PC-3 (cell line): ENCODE results near the gene RPS29. TPM values are rescaled to one million over a fixed set of nuclear protein-coding genes. Genes with fewer than 3 reads are reported as not detected.

ENCODE experiments used
- ATAC-seq: fragments of 200-7000 bp; cut with Tn5 transposase; 2 replicates; pipeline ENCODE4 v1.9.1; 2020; ENCODE audit warnings: mild to moderate bottlenecking, moderate library complexity
- Bru-seq: library from RNA; stranded (reverse); fragments of 400-500 nt; gene quantifications from one replicate; lab custom pipeline; 2021; lab: Mats Ljungman, UMichigan
- BruChase-seq, 2 experiments: library from RNA; stranded (reverse); fragments of 400-500 nt; gene quantifications; one replicate each; lab custom pipeline; 2021; lab: Mats Ljungman, UMichigan
- BruUV-seq: library from RNA; stranded (reverse); fragments of 400-500 nt; replicated peaks from 2 replicates; lab custom pipeline; 2021; lab: Mats Ljungman, UMichigan
- CTCF ChIA-PET: fragments of 300-600 bp; sonication (Branson Sonifier 250); formaldehyde crosslinking; loops from one replicate; lab custom pipeline; 2022; ENCODE audit warnings: antibody characterized with exemption; lab: Charles Lee
- POLR2A ChIA-PET: fragments of 300-600 bp; sonication (Branson Sonifier 250); formaldehyde crosslinking; loops from one replicate; lab custom pipeline; 2022; ENCODE audit warnings: antibody characterized with exemption; ENCODE audit not compliant: unreplicated experiment; lab: Charles Lee
- DNase-seq: peaks from one replicate; pipeline ENCODE4 v3.0.0-alpha.2; 2015
- H2AFZ ChIP-seq: fragments of 300-600 bp; sonication (generic); 2 replicates; pipeline ENCODE4 v1.6.0; 2016; ENCODE audit warnings: antibody characterized with exemption, low read length
- H3F3A ChIP-seq: fragments of 300-600 bp; sonication (generic); one replicate; pipeline ENCODE4 v1.6.0; 2017; ENCODE audit warnings: antibody characterized with exemption, low read length, control low read depth, mild to moderate bottlenecking; ENCODE audit not compliant: unreplicated experiment
- H3K27ac ChIP-seq: fragments of 300-600 bp; sonication (generic); 2 replicates; pipeline ENCODE4 v1.5.1; 2016; ENCODE audit warnings: mild to moderate bottlenecking, low read length
- H3K27me3 ChIP-seq: fragments of 300-600 bp; sonication (generic); 2 replicates; pipeline ENCODE4 v1.6.1; 2016; ENCODE audit warnings: low read length, mixed read lengths
- H3K36me3 ChIP-seq: fragments of 300-600 bp; sonication (generic); 2 replicates; pipeline ENCODE4 v1.6.1; 2016; ENCODE audit warnings: low read depth, mixed run types, low read length, mixed read lengths
- H3K4me1 ChIP-seq: fragments of 300-600 bp; sonication (generic); 2 replicates; pipeline ENCODE4 v1.5.1; 2016; ENCODE audit warnings: low read length; ENCODE audit not compliant: insufficient read depth
- H3K4me2 ChIP-seq: fragments of 300-600 bp; sonication (generic); 2 replicates; pipeline ENCODE4 v1.6.0; 2016; ENCODE audit warnings: low read length
- H3K4me3 ChIP-seq: fragments of 300-600 bp; sonication (generic); 2 replicates; pipeline ENCODE4 v1.5.1; 2016; ENCODE audit warnings: mild to moderate bottlenecking, low read length, mixed read lengths
- H3K79me2 ChIP-seq: fragments of 300-600 bp; sonication (generic); 2 replicates; pipeline ENCODE4 v1.6.1; 2017; ENCODE audit warnings: low read length, mixed read lengths
- H3K9ac ChIP-seq: fragments of 300-600 bp; sonication (generic); 2 replicates; pipeline ENCODE4 v1.6.0; 2016; ENCODE audit warnings: mild to moderate bottlenecking, low read length
- H3K9me2 ChIP-seq: fragments of 300-600 bp; sonication (generic); replicated peaks from 2 replicates; pipeline ENCODE4 v1.6.1; 2016; ENCODE audit warnings: mixed run types, low read length, mixed read lengths
- H3K9me3 ChIP-seq: fragments of 300-600 bp; sonication (generic); 2 replicates; pipeline ENCODE4 v1.6.1; 2016; ENCODE audit warnings: low read length, mixed read lengths
- H4K20me1 ChIP-seq: fragments of 300-600 bp; sonication (generic); 2 replicates; pipeline ENCODE4 v1.6.1; 2016; ENCODE audit warnings: low read length, mixed read lengths
- EZH2 ChIP-seq: fragments of 300-600 bp; sonication (generic); IDR thresholded peaks from one replicate; pipeline ENCODE4 v1.6.1; 2017; ENCODE audit warnings: antibody characterized with exemption, mild to moderate bottlenecking, low read length; ENCODE audit not compliant: unreplicated experiment
- EZH2phosphoT487 ChIP-seq: fragments of 300-600 bp; sonication (generic); IDR thresholded peaks from 2 replicates; pipeline ENCODE4 v1.6.1; 2018; ENCODE audit warnings: mild to moderate bottlenecking, antibody characterized with exemption, low read length, borderline replicate concordance
- intact Hi-C: fragments of 100-400 bp; cut with micrococcal nuclease; formaldehyde crosslinking; loops from 2 replicates; pipeline ENCODE4 v1.9.0; 2023
- long read RNA-seq: library from polyadenylated mRNA; unstranded; transcript quantifications from one replicate; pipeline ENCODE4 v2.0.0, GENCODE V29; 2021; ENCODE audit not compliant: unreplicated experiment
- total RNA-seq: library from RNA; depleted of rRNA; stranded (reverse); fragments of >200 nt; gene quantifications from 2 replicates; pipeline ENCODE4 v1.2.3, GENCODE V29; 2014; rRNA removed
- TF ChIP-seq, protein P1 (sequence below): fragments of 300-600 bp; sonication (generic); conservative IDR thresholded peaks from 2 replicates; pipeline ENCODE4 v1.5.1; 2017; ENCODE audit warnings: antibody characterized with exemption, low read depth, mild to moderate bottlenecking, low read length

RPS29 gene
- total RNA-seq (1,420 and 1,912 TPM in 2 replicates), Bru-seq, nascent RNA (percentile 96 among the genes with signal in this experiment), BruChase-seq, experiment 1, labeled RNA remaining after a 6-hour chase (percentile 90 among the genes with signal in this experiment), BruChase-seq, experiment 2, labeled RNA remaining after a 2-hour chase (percentile 95 among the genes with signal in this experiment)
- long read RNA-seq, full-length matches to known transcripts: 1,289 of 1,312 reads
- long read RNA-seq, partial matches to known transcripts: 0 of 1,312 reads
- long read RNA-seq, other reads (novel, unspliced or antisense): 23 of 1,312 reads

GRCh38 chr14:49585803-49586672 lies at the start of gene RPS29:
RPS29 (minus strand) TSS chr14:49586380; CDS start chr14:49586346, 34 bp downstream.
- Histone ChIP-seq H3K27ac (peak within 1 kb of the TSS; percentile 59), H3F3A (peaks cover 16% of the 10 kb centered on the region), H3K9me3 (no peaks in the 10 kb centered on the region), H3K9ac (peak within 1 kb of the TSS; percentile 97), H2AFZ (peak within 1 kb of the TSS; percentile 59), H4K20me1 (peaks cover 41% of the 10 kb centered on the region), H3K4me2 (peak within 1 kb of the TSS; percentile 84), H3K4me3 (peak within 1 kb of the TSS; percentile 93), H3K36me3 (peaks cover 35% of the 10 kb centered on the region), H3K4me1 (peaks cover 20% of the 10 kb centered on the region), H3K79me2 (peaks cover 52% of the 10 kb centered on the region), H3K9me2 (no peaks in the 10 kb centered on the region), H3K27me3 (no peaks in the 10 kb centered on the region)
- ATAC-seq (peak; percentile 89), DNase-seq (peak; percentile 100)
- intact Hi-C loops: loop anchor here (1.0 to 2.0 kb wide), 5 partner anchors 34 to 267 kb away; partner anchors contain the start of genes MGAT2, NEMF and RPL36AL
- ChIA-PET CTCF (interaction anchor here (0.7 to 1.6 kb wide), 3 partner anchors 9 to 124 kb away, joined by 3 to 5 read pairs (median 4); no protein-coding TSS in a partner anchor), POLR2A (interaction anchor here (0.6 to 1.6 kb wide), 7 partner anchors 9 to 185 kb away, joined by 3 to 12 read pairs (median 3); partner anchors contain the start of gene RPL36AL)
- BruUV-seq: TSS peak; percentile 60
- TF ChIP-seq, protein P1, sequence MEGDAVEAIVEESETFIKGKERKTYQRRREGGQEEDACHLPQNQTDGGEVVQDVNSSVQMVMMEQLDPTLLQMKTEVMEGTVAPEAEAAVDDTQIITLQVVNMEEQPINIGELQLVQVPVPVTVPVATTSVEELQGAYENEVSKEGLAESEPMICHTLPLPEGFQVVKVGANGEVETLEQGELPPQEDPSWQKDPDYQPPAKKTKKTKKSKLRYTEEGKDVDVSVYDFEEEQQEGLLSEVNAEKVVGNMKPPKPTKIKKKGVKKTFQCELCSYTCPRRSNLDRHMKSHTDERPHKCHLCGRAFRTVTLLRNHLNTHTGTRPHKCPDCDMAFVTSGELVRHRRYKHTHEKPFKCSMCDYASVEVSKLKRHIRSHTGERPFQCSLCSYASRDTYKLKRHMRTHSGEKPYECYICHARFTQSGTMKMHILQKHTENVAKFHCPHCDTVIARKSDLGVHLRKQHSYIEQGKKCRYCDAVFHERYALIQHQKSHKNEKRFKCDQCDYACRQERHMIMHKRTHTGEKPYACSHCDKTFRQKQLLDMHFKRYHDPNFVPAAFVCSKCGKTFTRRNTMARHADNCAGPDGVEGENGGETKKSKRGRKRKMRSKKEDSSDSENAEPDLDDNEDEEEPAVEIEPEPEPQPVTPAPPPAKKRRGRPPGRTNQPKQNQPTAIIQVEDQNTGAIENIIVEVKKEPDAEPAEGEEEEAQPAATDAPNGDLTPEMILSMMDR: no peak
- TF ChIP-seq EZH2: no peak
- no peak for TF ChIP-seq EZH2phosphoT487

DNA sequence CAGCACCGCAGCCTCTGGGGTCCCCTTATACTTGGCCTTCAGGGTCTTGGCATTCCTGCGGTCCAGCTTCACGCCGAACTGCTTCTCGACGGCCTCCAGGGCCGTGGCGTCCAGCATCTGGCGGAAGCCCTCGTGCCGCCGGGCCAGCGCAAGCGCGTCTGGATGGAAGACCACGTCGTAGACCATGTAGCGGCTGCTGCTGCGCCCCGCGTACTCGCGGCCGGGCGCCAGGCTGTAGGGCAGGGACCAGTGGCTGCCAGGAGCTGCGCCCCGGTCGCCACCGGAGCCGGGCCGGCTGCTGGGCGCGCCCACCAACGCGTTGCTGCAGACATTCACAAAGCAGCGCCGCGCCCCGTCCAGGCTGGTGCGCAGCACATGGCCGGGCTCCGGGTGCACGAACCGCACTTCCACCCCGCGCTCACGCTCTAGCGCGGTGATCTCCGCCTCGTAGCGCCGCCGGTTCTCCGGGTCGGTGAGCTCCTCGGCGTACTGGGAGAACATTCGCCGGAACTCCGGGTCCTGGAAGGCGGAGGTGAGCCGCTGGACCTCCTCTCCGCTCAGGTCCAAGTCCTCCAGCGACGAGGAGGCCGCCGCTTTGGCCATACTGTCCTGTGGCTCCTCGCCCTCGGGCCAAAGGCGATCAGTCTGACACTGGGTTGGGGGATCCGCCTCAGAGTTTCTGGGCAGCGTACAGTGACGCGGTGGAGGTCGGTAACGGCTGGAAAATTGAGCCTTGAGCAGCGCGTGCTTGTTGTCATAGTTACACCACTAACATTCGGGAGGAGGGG lies 48.6 kb upstream of the RPS29 start, which contains the start of gene DNAAF2:
Gene DNAAF2, minus strand, starts transcription at position 698 of the 788 bp plus-strand sequence. Its CDS starts 95 bp downstream, at position 603.
- Histone ChIP-seq H3K4me3 (peak within 1 kb of the TSS; percentile 71), H3F3A (no peaks in the 10 kb centered on the region), H3K4me2 (peak within 1 kb of the TSS; percentile 81), H3K9ac (peak within 1 kb of the TSS; percentile 99), H3K27me3 (no peaks in the 10 kb centered on the region), H3K9me3 (no peaks in the 10 kb centered on the region), H3K4me1 (peaks cover 28% of the 10 kb centered on the region), H3K36me3 (peaks cover 20% of the 10 kb centered on the region), H3K79me2 (peaks cover 95% of the 10 kb centered on the region), H4K20me1 (peaks cover 14% of the 10 kb centered on the region), H2AFZ (peak within 1 kb of the TSS; percentile 91), H3K27ac (peak within 1 kb of the TSS; percentile 88), H3K9me2 (no peaks in the 10 kb centered on the region)
- intact Hi-C loops: loop anchor here (1.0 to 2.0 kb wide), 5 partner anchors 58 to 218 kb away; partner anchors contain the start of genes KLHDC1 and NEMF
- DNase-seq: peak; percentile 74
- peak; percentile 37 for ATAC-seq
- TF ChIP-seq, protein P1: peak; percentile 2; the same call in 1 of the 2 replicates
- TF ChIP-seq EZH2 (no peak), EZH2phosphoT487 (no peak)
- ChIA-PET CTCF (interaction anchor here (0.6 to 1.5 kb wide), 10 partner anchors 11 to 227 kb away, joined by 3 to 21 read pairs (median 5); partner anchors contain the start of genes KLHDC2, MGAT2, NEMF and RPL36AL), POLR2A (interaction anchor here (0.6 to 1.6 kb wide), 6 partner anchors 10 to 136 kb away, joined by 3 to 25 read pairs (median 12); partner anchors contain the start of genes KLHDC2, MGAT2, RPL36AL and RPS29)
- BruUV-seq: TSS peak; percentile 20
